NCI-H82 treated with DMSO at 0.1 percent for 48 hours (cell line): ENCODE measurements around the gene CHCHD1.
"Not testable (repeated sequence)": the region's sequence is repeated elsewhere in the genome, so short reads cannot be mapped to it uniquely, and the experiment has no call there.

Experiments used
- DNase-seq: peaks from one replicate; lab custom pipeline; 2025; ENCODE audit not compliant: unreplicated experiment; lab: John Stamatoyannopoulos, UW

CHCHD1 gene

DNA sequence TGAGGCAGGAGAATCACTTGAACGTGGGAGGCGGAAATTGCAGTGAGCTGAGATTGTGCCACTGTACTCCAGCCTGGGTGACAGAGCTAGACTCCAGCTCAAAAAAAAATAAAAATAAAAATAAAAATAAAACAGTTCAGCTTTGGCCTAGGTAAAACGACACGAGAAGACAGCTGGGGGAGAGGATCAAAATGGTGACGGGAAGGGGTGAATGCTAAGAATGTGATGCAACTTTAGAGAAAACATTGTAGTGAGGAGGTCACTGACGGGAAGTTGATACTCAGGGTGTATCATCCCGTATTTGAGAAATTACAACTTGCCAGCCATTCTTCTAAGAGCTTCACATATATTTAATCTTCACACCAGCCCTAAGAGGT, 28.5 kb downstream of the CHCHD1 start:
- no peak for DNase-seq

DNA sequence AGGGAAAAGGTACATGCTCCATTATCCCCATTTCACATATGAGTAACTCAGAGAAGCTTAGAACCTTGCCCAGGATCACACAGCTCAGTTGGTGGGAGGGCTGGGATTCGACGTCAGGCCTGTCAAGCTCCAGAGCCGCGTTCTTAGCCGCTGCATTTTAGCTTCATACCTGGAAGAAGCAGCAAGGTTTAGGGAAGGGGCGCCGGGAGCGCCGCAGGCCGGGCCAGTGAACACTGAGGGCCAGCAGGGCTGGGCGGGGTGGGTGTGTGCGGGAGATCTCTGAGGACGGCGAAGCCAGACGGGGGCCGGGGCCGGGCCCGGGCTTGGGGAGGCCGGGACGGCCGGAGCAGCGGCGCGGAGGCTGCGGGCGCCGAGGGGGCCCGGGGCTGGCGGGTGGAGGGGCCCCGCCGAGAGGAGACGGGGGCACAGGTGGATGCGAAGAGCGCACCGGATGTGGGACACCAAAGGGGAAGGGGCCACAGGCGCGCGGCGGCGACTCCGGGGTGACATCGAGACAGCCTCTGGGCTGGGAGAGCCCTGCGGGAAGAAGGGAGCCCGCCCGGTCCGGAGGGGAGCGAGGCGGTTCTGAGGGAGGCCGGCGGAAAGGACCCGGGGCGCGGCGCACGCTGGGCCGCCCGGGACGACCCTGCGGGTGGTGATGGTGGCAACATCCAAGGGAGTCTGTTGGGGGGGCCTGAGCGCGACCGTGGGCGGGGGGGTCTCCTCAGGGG, 29.1 kb downstream of the CHCHD1 start:
- no peak for DNase-seq

DNA sequence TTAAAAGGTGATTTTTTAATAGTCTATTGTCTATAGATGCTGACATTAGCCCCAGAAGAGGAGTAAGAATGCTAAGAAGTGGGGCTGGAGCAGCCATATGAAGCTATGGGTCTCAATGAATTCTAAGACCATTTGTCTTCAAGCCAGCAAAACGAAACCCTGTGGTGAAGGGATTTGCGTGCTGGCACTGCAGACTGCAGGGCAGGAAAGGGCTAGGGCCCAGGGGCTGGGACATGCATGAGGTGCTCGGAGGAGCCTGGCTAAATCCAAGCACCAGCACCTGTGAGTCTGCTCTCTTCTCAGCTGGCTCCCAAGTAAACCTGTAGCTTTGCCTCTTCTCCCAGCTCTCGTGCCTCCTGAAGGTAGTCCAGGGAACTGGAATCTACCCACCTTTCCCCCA, 30.8 kb downstream of the CHCHD1 start:
- DNase-seq: no peak

DNA sequence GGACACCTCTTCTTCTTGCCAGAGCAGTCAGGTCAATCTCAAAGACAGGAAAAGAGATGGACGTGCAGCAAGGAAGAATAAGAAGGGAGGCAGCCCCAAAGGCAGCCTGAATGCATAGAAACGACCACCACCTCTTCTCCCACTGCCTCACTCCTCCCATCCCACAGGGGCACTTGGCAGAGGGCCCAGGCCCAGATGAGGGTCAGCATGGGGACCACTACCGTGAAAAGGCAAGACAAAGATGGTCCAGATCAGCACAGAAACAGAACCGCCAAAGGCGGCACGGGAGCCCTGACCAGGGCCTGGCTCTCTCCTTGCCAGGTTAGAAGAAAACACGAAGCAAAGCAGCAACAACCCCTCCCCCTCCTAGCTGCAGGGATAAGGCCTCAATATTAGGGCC, 31.5 kb downstream of the CHCHD1 start:
- DNase-seq: no peak

DNA sequence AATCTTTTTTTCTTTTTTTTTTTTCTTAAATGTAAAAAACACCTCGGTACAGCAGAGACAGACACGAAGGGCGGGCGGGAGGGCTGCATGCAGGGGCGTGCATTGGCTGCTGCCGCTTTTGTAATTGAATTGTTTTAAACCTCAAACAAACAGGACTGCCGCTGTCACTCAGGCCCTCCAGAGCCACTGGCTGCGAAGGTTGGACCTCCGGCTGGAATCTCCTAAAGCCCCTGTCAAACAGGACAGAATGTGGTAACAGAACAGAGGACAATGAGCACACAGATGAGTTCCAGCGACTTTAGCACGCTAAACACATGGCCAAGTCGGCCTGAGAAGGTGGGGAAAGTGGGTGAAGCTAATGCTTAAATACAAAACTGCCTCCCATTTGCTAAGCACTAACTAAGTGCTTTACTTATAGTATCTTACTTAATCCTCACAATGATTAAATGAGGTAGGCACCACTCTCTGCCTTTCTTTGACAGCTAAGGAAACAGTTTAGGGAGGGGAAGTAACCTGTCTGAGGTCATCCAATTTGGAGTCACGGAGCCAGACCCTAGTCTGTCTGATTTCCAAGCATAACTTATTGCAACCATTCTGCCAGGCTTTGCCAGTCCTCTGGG, 32.5 kb downstream of the CHCHD1 start:
- no peak for DNase-seq

DNA sequence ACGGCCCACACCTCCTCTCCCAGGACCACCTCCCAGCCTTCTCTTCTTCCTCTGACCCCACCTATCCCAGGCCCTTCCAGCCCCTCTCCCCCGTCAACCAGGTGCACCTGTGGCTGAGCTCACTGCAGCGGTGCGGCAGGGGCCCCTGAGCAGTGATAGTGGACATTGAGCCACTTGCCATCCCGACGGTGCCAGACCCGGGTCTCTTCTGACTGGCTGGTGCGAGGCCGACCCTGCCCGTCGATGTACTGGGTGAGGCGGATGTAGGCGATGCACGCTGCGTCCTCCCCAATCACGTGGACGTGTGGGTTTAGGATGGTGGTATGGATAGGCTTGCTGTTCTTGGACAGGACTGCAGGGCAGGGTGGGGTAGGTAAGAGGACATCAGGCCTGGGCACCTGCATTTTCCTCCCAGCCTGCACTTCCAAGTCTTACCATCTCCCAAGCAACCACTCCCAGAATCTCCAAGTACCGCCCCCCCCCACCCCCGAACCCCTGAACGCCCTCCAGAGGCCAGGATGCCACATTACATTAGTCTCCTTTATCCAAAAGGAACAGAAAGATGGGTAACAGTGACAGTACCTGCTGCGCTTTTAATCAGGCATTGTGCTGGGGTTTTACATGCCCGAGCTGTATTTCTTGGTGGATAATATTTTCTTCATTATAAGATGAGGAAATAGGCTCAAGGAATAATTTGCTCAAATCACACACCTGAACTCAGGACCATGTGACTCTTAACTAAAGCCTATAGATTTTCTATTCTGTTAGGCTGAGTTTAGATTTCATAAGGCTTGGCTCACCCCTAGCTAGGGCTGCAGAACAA, 33.3 kb downstream of the CHCHD1 start:
- no peak for DNase-seq

DNA sequence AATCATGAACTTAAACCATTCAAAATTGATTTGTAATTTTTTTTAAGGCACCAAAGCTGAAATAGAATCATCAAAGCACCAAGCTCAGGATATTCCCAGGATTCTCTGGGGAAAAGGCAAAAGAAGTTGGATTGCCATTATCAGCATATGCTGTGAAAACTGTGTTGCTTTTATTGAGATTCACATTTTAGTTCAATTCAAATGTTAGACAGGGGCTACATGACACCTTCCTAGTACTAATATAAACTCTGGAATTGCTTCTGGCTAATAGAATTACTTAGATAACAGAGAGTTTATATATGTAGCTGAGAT, 33.8 kb downstream of the CHCHD1 start:
- DNase-seq: no peak

DNA sequence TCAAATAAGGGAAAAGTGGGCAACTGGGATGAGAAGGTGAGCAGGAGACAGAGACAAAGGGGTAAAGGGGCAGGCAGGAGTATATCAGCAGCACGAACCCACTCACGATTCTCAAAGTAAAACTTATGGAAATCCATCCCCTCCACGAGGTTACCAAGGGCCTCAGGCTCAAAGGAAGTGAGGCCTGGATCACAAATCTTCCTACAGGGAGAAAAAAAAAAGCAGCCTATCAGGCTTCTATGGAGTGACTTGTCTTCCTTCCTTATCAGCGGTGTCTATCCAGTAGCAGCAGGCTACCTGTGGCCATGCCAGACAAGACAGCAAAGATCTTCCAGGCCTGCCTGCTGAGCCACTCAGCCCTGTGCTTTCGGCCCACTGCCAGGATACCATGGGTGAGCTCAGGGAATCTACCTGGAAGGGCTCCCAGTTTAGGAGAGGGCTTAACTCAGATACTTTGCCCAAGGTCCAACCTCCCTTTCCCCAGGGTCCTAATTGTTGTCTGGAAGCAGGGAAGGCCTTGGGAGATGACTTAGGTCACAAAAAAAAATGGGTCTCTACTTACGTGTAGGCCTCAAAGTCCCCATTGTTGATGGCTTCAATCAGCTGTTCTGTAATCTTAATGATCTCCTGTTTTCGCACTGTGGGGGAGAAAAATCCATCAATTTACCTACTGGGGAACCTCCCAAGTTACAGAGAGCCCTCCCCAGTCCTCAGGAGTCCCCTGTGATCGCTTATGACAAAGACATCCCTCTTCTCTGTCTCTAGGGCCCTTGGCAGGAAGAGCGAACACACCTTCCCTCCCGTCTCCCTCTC, 35.3 kb downstream of the CHCHD1 start:
- no peak for DNase-seq

DNA sequence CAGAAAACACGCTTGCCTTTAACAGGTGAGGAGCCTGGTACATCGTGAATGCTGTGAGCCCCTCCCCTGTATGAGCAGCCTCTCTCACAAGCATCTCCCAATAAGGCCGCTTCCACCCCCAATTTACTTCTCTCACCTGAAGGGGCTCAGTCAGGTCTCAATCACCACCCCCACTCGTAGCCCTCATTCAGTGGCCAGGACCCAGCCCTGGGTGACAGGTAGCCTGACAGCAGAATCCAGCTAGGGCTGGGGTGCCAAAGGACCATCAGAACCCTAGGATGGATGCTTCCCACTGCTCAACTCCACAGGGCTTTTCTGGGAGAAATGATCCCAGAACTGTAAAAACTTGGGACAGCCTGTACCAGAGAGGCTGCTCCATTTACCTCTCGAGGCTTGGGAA, 36.0 kb downstream of the CHCHD1 start:
- DNase-seq: no peak

DNA sequence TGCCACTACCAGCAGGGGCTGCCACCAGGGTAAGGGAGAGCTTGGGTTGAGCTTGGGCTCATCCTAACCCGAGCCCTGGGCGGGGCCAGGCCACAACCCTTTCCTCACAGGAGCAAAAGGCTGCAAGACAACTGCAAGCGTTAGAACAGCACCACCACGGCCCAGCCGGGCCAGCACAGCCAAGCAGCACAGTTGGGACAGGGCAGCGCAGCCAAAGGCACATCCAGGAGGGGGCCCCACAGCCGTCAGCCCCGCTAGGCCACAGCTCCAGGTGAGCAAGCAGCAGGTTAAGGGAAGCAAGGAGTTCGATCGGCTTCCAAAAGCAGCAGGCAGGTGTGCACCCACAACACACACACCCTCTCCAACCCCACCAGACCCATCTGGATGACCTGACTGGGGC, 36.6 kb downstream of the CHCHD1 start:
- DNase-seq: no peak

DNA sequence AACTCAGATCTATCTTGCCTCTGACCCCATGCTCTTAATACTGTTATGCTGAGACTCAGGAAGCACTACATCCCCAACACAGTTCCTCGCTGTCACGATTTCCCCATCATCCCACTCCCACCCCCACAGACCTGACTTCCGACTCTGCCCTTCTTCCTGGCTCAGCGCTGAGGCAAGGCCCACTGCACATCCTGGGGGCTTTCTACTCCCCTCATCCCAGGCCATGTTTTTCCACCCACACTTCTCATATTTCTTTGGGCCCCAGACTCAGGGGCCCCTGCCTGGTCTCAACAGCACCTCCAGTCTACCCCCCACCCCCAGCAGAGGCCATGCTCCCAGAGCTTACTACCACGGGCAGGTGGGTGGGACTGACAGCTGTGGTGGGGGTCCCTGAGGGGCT, 37.2 kb downstream of the CHCHD1 start:
- no peak for DNase-seq

DNA sequence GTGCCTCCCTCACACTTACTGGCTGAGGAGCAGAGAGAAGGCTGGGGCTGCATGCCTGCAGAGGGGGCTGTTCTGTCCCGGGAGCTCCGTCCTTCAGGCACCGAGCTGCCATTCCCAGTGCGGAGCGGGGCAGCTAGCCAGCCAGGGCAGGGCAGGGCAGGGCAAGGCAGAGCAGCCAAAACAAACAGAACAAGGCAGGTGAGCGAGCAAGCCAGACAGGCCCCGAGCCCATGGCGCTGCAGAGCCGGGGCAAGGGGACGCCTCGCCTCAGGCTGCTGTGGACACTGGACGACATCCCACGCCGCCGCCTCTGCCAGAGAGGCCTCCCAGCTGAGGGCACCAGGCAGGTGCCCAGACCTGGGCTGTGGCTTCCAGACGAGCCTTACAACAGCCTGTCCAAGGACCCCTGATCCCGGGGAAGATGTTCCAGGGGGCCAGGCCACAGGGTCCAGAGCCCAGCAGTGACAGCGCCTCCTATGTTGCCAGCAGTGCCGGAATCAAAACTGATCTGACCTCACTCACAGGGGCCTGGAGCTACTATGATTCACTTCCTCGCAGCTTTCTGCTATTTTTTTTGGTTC, 37.8 kb downstream of the CHCHD1 start:
- DNase-seq: no peak

DNA sequence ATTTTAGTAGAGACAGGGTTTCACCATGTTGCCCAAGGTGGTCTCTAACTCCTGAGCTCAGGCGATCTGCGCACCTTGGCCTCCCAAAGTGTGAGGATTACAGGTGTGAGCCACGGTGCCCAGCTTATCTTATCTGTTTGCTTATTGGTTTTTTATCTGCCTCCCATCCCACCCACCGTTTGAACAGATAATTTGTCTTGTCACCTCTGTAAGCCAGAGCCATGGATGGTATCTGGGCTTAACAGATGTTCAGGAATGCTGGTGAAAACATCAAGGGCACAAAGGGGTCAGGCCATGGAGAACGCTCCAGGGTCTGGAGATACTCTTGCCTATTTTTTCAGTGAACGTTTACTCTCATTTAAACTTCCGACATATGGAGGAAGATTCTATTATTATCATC, 41.5 kb downstream of the CHCHD1 start:
- no peak for DNase-seq

DNA sequence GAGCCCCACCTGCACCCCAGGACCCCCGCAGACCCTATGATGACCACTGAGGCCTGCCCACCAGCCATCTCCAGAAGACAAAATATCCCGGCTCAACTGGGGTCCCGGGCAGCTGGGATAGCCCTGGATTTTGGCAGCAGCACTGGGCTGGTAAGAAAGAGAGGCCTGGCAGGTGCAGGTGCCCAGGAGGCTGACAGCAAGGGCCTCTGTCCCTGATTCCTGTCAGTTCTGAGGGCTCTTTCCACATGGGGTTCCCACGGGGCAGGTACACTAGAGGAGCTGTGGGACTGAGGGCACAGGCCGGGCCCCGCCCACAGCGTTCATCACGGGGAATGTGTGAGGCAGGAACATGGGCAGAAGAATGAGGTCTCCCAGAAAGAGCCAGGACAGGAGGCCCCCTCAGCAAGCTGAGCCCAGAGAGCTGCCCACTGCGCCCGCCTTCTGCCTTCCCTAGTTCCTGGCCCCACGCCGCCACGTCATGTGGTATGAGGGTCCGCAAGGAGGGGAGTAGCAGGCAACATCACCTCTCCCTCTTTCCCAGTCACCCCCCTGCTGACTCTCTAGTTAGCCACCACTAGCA, 42.4 kb downstream of the CHCHD1 start:
- no peak for DNase-seq

DNA sequence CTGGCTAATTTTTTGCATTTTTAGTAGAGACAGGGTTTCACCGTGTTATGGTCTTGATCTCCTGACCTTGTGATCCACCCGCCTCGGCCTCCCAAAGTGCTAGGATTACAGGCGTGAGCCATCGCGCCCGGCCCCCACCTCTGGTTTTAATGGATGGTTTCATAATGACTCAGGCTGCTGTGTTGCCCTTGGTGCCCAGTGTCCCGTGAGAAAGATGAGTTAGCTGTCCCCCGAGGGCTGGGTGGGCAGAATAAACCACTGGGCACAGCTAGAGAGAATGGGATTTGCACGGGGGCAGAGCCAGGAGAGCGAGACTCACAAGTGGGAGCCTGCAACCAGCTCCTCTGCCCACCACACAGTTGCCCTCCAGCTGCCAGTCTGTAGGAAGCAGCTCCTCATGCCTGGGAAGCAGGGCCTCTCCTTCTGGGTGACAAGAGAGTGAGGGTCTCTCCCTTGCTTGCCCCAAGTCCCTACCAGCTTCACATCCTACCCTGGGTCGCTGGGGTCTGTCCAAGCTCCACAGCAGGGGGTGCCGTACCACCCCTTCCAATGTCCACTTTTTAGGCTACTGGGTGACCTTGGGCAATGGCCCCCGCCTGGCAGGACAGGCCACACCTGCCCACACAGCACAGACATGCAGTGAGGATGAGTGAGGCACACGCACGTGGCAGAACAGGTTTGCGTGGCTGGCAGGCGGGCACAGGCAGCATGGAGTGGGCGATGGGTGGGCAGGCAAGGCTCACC, 45.7 kb downstream of the CHCHD1 start:
- no peak for DNase-seq

DNA sequence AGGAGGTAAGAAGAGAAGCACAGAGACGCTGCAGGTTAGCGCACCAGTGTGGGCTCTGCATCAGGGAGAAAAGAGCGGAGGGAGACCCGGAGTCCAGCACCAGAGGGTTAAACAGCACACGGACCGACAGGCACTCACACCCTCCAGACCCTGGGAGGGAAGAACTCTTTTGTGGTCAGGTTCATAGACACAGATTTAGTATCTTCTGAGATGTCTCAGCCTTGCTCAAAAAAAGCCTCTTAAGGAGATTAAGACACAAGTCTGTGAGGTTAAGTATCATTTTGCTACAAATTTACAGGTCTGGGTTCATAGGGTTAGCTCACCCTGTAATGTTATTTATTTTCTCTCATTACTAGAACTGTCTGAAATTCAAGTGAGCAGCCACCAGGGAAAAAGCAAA, 46.3 kb downstream of the CHCHD1 start:
- no peak for DNase-seq

DNA sequence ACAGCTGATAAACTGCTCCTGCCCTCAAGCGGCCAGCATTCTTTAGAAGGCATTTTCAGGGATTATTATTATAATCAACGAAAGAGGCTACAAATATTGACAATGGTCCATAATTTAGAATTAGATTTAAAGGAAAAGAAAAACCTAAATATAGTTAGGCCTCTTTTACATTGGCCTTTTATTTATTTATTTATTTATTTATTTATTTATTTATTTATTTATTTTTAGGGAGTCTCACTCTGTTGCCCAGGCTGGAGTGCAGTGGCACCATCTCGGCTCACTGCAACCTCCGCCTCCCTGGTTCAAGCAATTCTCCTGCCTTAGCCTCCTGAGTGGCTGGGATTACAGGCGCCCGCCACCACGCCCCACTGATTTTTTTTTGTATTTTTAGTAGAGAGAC, 47.2 kb downstream of the CHCHD1 start:
- DNase-seq: not testable (repeated sequence)
